ENCODE data around the gene TSPAN9.

- TF ChIP-seq CTCF (IDR thresholded peaks at IDR 0.05): no peak
- no peak for TF ChIP-seq POLR2A (IDR thresholded peaks at IDR 0.05)
- TF ChIP-seq POLR2AphosphoS5 (IDR thresholded peaks at IDR 0.05): no peak
Measured at GRCh38 chr12:3309805-3310204, 232.6 kb downstream of the TSPAN9 start.

All from suprapubic skin (tissue), 4 donors.